Ovary (tissue), 9 donors: ENCODE measurements around the gene PPP4R1. TPM values are rescaled to one million over a fixed set of nuclear protein-coding genes. Genes with fewer than 3 reads are reported as not detected.

Source experiments
- DNase-seq, 5 donors: peaks; one replicate each; pipeline ENCODE4 v3.0.0-alpha.2; 2019 to 2020
- H3K27ac ChIP-seq, 2 donors: fragments of 200-600 bp; one replicate each; pipeline versions ENCODE4 v1.5.1 to v1.8.0; 2019 to 2022
- H3K27me3 ChIP-seq: fragments of 200-600 bp; one replicate; pipeline ENCODE4 v1.8.0; 2022
- H3K36me3 ChIP-seq: fragments of 200-600 bp; sonication (generic); one replicate; pipeline ENCODE4 v1.5.1; 2019
- H3K4me1 ChIP-seq: one replicate; pipeline ENCODE4 v1.8.1; 2013; ENCODE audit warnings: mild to moderate bottlenecking, moderate library complexity; ENCODE audit not compliant: insufficient read depth
- H3K4me3 ChIP-seq: fragments of 200-600 bp; sonication (generic); one replicate; pipeline ENCODE4 v1.5.1; 2017
- H3K9me3 ChIP-seq, 2 donors: fragments of 200-600 bp in 1 of 2; sonication (generic) in 1 of 2; one replicate each; pipeline versions ENCODE4 v1.5.1 to v1.8.1; 2013 to 2019; ENCODE audit warnings: mild to moderate bottlenecking in 1 of 2, moderate library complexity in 1 of 2
- CTCF ChIP-seq, 3 donors: fragments of 450-650 bp in 2 of 3; fragments of 200-600 bp in 1 of 3; IDR thresholded peaks; one replicate each; pipeline versions ENCODE4 v1.5.1 to v1.8.0; 2016 to 2022; ENCODE audit warnings: antibody characterized with exemption in 3 of 3, mild to moderate bottlenecking in 1 of 3
- EP300 ChIP-seq: sonication (generic); formaldehyde crosslinking; IDR thresholded peaks from one replicate; pipeline ENCODE4 v1.6.1; 2017; ENCODE audit warnings: antibody characterized with exemption
- POLR2A ChIP-seq: fragments of 450-650 bp; IDR thresholded peaks from one replicate; pipeline ENCODE4 v1.6.1; 2017; ENCODE audit warnings: antibody characterized with exemption, mild to moderate bottlenecking, moderate library complexity
- WGBS, 3 donors: extraction: QIAGEN DNeasy Blood & Tissue Kit in 1 of 3; methylation state at CpG; one replicate each; pipeline versions ENCODE4 v1.1.5 to v1.1.7; 2013 to 2017; 5-methylcytosine and 5-hydroxymethylcytosine counted together
- intact Hi-C, 4 donors: fragments of 100-400 bp; cut with DNase I; formaldehyde crosslinking; loops; one replicate each; pipeline versions ENCODE4 v1.11.0 to v1.15.1; 2022 to 2023
- polyA plus RNA-seq, 2 donors: library from polyadenylated mRNA; stranded (reverse); fragments of 200-250 nt in 1 of 2; fragments of 350-450 nt in 1 of 2; fragmentation: Illumina TruSeq in 1 of 2; extraction: RNeasy Lipid Tissue Mini Kit (QIAGEN cat#74804) in 1 of 2; gene quantifications; one replicate each; pipeline ENCODE4 v1.2.3, GENCODE V29; 2013 to 2014
- total RNA-seq, 7 donors: library from RNA; depleted of rRNA in 2 of 7; stranded (reverse); fragments of >200 nt in 2 of 7; fragmentation: NEBNext Ultra II Directional in 3 of 7; extraction: Animal tissue kit (Norgen Biotek cat#: 25700) in 3 of 7; gene quantifications; one replicate each; pipeline versions ENCODE4 v1.1.0 to v1.2.4, GENCODE V29; 2016 to 2023
- donor health status: DM: no; HTN: no; CAD: no; lungs with moderate emphysema.
- donor health status: DM: no; HTN: no; CAD: no.
- donor health status: Bipolar disorder and iron deficiency.
- donor health status: DM: yes; HTN: yes; CAD: no.
- donor health status: DM: no; HTN: no; CAD: no.
- donor health status: DM: yes; HTN: yes; CAD: no.

The PPP4R1 gene
- total and polyA plus RNA-seq, 9 donors, result 31.4 to 128 (median 107) TPM

GRCh38 chr18:9630444-9630843 lies 16.1 kb upstream of the PPP4R1 start:
- Histone ChIP-seq H3K9me3 (no peaks in the 10 kb centered on the region), H3K4me1 (no peaks in the 10 kb centered on the region), H3K27me3 (no peaks in the 10 kb centered on the region), H3K27ac (no peak overlapping the region), H3K36me3 (no peaks in the 10 kb centered on the region), H3K4me3 (no peak overlapping the region)
- intact Hi-C loops, result no loop called here
- TF ChIP-seq POLR2A (no peak), CTCF (IDR thresholded peaks at IDR 0.05) (no peak), EP300 (no peak)
- no peak for DNase-seq
- WGBS, 3 donors, result 66 to 78% (median 72%) methylated on average over 8 of the region's 8 CpGs

- TF ChIP-seq CTCF (IDR thresholded peaks at IDR 0.05), result no peak
- no peak for TF ChIP-seq POLR2A
- no peak for TF ChIP-seq EP300
- 43 to 67% (median 53%) methylated on average over 4 of the region's 4 CpGs for WGBS, 3 donors
- intact Hi-C loops, result loop anchor here in 1 of 4 donors (2.0 kb wide), 1 partner anchor 61 kb away; no protein-coding TSS in a partner anchor
Measured at GRCh38 chr18:9629709-9630108, 15.3 kb upstream of the PPP4R1 start.

GRCh38 chr18:9628984-9629383 lies 14.6 kb upstream of the PPP4R1 start:
- 94 to 98% (median 96%) methylated on average over 5 of the region's 5 CpGs for WGBS, 3 donors

More at GRCh38 chr18:9629709-9630108, 15.3 kb upstream of the PPP4R1 start:
- H3K9me3 ChIP-seq, result no peaks in the 10 kb centered on the region
- H3K4me3 ChIP-seq, result no peak overlapping the region
- H3K27ac ChIP-seq, result no peak overlapping the region
- H3K36me3 ChIP-seq, result no peaks in the 10 kb centered on the region
- no peaks in the 10 kb centered on the region for H3K27me3 ChIP-seq
- no peaks in the 10 kb centered on the region for H3K4me1 ChIP-seq
- no peak for DNase-seq

GRCh38 chr18:9627642-9628041 lies 13.3 kb upstream of the PPP4R1 start:
- no peak overlapping the region for H3K4me3 ChIP-seq
- H3K36me3 ChIP-seq, result no peaks in the 10 kb centered on the region
- DNase-seq, result no peak
- TF ChIP-seq POLR2A, result no peak
- no peak for TF ChIP-seq CTCF (IDR thresholded peaks at IDR 0.05)
- TF ChIP-seq EP300, result no peak
- H3K27me3 ChIP-seq, result no peaks in the 10 kb centered on the region
- H3K9me3 ChIP-seq, result no peaks in the 10 kb centered on the region
- intact Hi-C loops, result loop anchor here in 1 of 4 donors (2.0 kb wide), 1 partner anchor 63 kb away; no protein-coding TSS in a partner anchor
- no peaks in the 10 kb centered on the region for H3K4me1 ChIP-seq
- 41 to 50% (median 46%) methylated on average over 3 of the region's 3 CpGs for WGBS, 3 donors
- no peak overlapping the region for H3K27ac ChIP-seq

More at GRCh38 chr18:9628984-9629383, 14.6 kb upstream of the PPP4R1 start:
- no peak overlapping the region for H3K27ac ChIP-seq
- H3K4me3 ChIP-seq, result no peak overlapping the region
- no peaks in the 10 kb centered on the region for H3K9me3 ChIP-seq
- H3K27me3 ChIP-seq, result no peaks in the 10 kb centered on the region
- no peaks in the 10 kb centered on the region for H3K4me1 ChIP-seq
- TF ChIP-seq CTCF (IDR thresholded peaks at IDR 0.05), result no peak
- intact Hi-C loops, result loop anchor here in 1 of 4 donors (2.0 kb wide), 1 partner anchor 62 kb away; no protein-coding TSS in a partner anchor
- no peak for DNase-seq
- H3K36me3 ChIP-seq, result no peaks in the 10 kb centered on the region
